SK-N-MC (cell line): ENCODE data around the gene ABLIM2.

Experiments
- EZH2 ChIP-seq: fragments of 200-600 bp; sonication (generic); IDR thresholded peaks from one replicate; pipeline ENCODE4 v1.6.1; 2017; ENCODE audit warnings: antibody characterized with exemption
- FOXP2 ChIP-seq: optimal IDR thresholded peaks from 2 replicates; pipeline ENCODE3; 2011; ENCODE audit warnings: mild to moderate bottlenecking, moderate library complexity; ENCODE audit not compliant: insufficient read depth; ENCODE audit errors: extremely low read length, control extremely low read depth
- POLR2AphosphoS5 ChIP-seq: IDR thresholded peaks from 2 replicates; pipeline ENCODE4 v1.6.1; 2012; ENCODE audit warnings: mild to moderate bottlenecking, low read depth, low read length, borderline replicate concordance

- TF ChIP-seq EZH2 (no peak), POLR2AphosphoS5 (no peak), FOXP2 (no peak)
These were observed 201.5 kb downstream of the ABLIM2 start for GRCh38 chr4:7956934-7957656.
